ENCODE measurements around the gene FAM241A. TPM values are rescaled to one million over a fixed set of nuclear protein-coding genes. Genes with fewer than 3 reads are reported as not detected.

Gene FAM241A
- total and polyA plus RNA-seq, 2 donors (not counting 1 experiment from before 2014, with no cell fraction given) = 0.43 to 0.79 TPM

GRCh38 chr4:112210777-112211176 lies 65.5 kb downstream of the FAM241A start:
- Histone ChIP-seq H3K9ac (ENCODE audit: low read length) (no peak overlapping the region), H3K27me3 (replicated peaks in 1 of 4; ENCODE audit: control extremely low read depth in 1 of 4, control insufficient read depth in 3 of 4, insufficient read depth in 4 of 4, low read length in 3 of 4) (no peaks in the 10 kb centered on the region), H3K4me2 (replicated peaks; ENCODE audit: low read depth, low read length, poor library complexity, severe bottlenecking) (no peak overlapping the region), H3K4me3 (ENCODE audit: control extremely low read depth in 1 of 5, extremely low read depth in 1 of 5, insufficient read depth in 1 of 5, low read depth in 2 of 5, low read length in 4 of 5) (no peak overlapping the region), H3K79me2 (ENCODE audit: control insufficient read depth, insufficient read depth, low read length) (no peaks in the 10 kb centered on the region), H3K36me3 (replicated peaks in 1 of 2; ENCODE audit: control extremely low read depth in 1 of 2, control insufficient read depth in 1 of 2, extremely low read depth in 1 of 2, insufficient read depth in 2 of 2, low read length in 1 of 2) (no peaks in the 10 kb centered on the region), H3K9me3 (ENCODE audit: control extremely low read depth in 1 of 3, control insufficient read depth in 2 of 3, insufficient read depth in 1 of 3, low read length in 2 of 3) (no peaks in the 10 kb centered on the region), H2AFZ (ENCODE audit: insufficient read depth, low read depth, low read length, poor library complexity, severe bottlenecking) (no peak overlapping the region), H3K27ac (ENCODE audit: low read length in 2 of 2) (no peak overlapping the region), H4K20me1 (ENCODE audit: control insufficient read depth, insufficient read depth, low read length, poor library complexity, severe bottlenecking) (no peaks in the 10 kb centered on the region), H3K4me1 (ENCODE audit: control insufficient read depth in 2 of 2, insufficient read depth in 2 of 2, low read length in 2 of 2) (no peaks in the 10 kb centered on the region)
- ChIA-PET CTCF (interaction anchor here (0.7 to 9.2 kb wide), 2 partner anchors 24 to 310 kb away, joined by 3 to 105 read pairs; partner anchors contain the start of gene AP1AR), POLR2A (no interaction called here)
- 100% methylated on average over 1 of the region's 1 CpG for WGBS (ENCODE audit: insufficient coverage)
- no peaks in the 10 kb centered on the region for H3K27me3 Mint-ChIP-seq
- H3K27ac Mint-ChIP-seq = no peak overlapping the region
- ATAC-seq (ENCODE audit: low read depth) (no peak), DNase-seq (no peak)
- intact Hi-C loops (cut with micrococcal nuclease) = loop anchor here (10.0 kb wide), 1 partner anchor 554 kb away; no protein-coding TSS in a partner anchor
- TF ChIP-seq CTCF (IDR thresholded peaks at IDR 0.05) = no peak
- no peaks in the 10 kb centered on the region for H3K9me3 Mint-ChIP-seq (ENCODE audit: insufficient read depth)
- H3K4me3 Mint-ChIP-seq = no peak overlapping the region
- H3K4me1 Mint-ChIP-seq = no peaks in the 10 kb centered on the region

DNA sequence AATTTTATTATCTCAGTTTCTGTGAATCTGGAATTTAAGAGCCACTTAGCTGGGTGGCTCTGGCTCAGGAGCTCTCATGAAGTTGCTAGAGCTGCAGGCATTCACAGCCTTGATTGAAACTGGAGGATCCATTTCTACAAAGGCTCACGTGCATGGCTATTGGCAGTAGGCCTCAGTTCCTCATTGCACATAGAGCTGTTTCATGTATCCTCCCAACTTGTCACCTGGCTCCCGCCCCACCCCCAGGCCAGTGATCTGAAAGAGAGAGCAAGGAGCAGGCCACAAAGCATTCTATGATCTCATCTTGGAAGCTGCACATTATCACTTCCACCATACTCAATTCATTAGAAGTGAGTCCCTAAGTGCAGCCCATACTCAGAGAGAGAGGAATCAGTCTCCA lies 67.8 kb downstream of the FAM241A start:
- H3K9ac ChIP-seq (ENCODE audit: low read length) = no peak overlapping the region
- H3K27ac ChIP-seq (ENCODE audit: low read length in 2 of 2) = no peak overlapping the region
- H3K36me3 ChIP-seq (replicated peaks in 1 of 2; ENCODE audit: control extremely low read depth in 1 of 2, control insufficient read depth in 1 of 2, extremely low read depth in 1 of 2, insufficient read depth in 2 of 2, low read length in 1 of 2) = no peaks in the 10 kb centered on the region
- H3K79me2 ChIP-seq (ENCODE audit: control insufficient read depth, insufficient read depth, low read length) = no peaks in the 10 kb centered on the region
- WGBS (ENCODE audit: insufficient coverage) = 83% methylated on average over 2 of the region's 2 CpGs
- no peaks in the 10 kb centered on the region for H3K4me1 Mint-ChIP-seq
- intact Hi-C loops (cut with micrococcal nuclease) = loop anchor here (10.0 kb wide), 1 partner anchor 552 kb away; no protein-coding TSS in a partner anchor
- no peaks in the 10 kb centered on the region for H3K27me3 ChIP-seq (replicated peaks in 1 of 4; ENCODE audit: control extremely low read depth in 1 of 4, control insufficient read depth in 3 of 4, insufficient read depth in 4 of 4, low read length in 3 of 4)
- TF ChIP-seq EZH2 (IDR thresholded peaks at IDR 0.05; ENCODE audit: borderline replicate concordance, insufficient read depth, low read depth, low read length, poor library complexity, severe bottlenecking) (no peak), CTCF (IDR thresholded peaks at IDR 0.05) (no peak)
- no peak overlapping the region for H3K4me3 ChIP-seq (ENCODE audit: control extremely low read depth in 1 of 5, extremely low read depth in 1 of 5, insufficient read depth in 1 of 5, low read depth in 2 of 5, low read length in 4 of 5)
- no peaks in the 10 kb centered on the region for H3K9me3 ChIP-seq (ENCODE audit: control extremely low read depth in 1 of 3, control insufficient read depth in 2 of 3, insufficient read depth in 1 of 3, low read length in 2 of 3)
- ATAC-seq (ENCODE audit: low read depth) (no peak), DNase-seq (no peak)
- ChIA-PET CTCF (interaction anchor here (0.6 to 9.2 kb wide), 10 partner anchors 9 to 391 kb away, joined by 3 to 105 read pairs (median 4); partner anchors contain the start of gene AP1AR), POLR2A (no interaction called here)
- no peak overlapping the region for H3K4me3 Mint-ChIP-seq
- no peak overlapping the region for H2AFZ ChIP-seq (ENCODE audit: insufficient read depth, low read depth, low read length, poor library complexity, severe bottlenecking)
- H3K9me3 Mint-ChIP-seq (ENCODE audit: insufficient read depth) = no peaks in the 10 kb centered on the region
- no peak overlapping the region for H3K4me2 ChIP-seq (replicated peaks; ENCODE audit: low read depth, low read length, poor library complexity, severe bottlenecking)
- H3K4me1 ChIP-seq (ENCODE audit: control insufficient read depth in 2 of 2, insufficient read depth in 2 of 2, low read length in 2 of 2) = no peaks in the 10 kb centered on the region
- no peaks in the 10 kb centered on the region for H4K20me1 ChIP-seq (ENCODE audit: control insufficient read depth, insufficient read depth, low read length, poor library complexity, severe bottlenecking)
- no peaks in the 10 kb centered on the region for H3K27me3 Mint-ChIP-seq
- H3K27ac Mint-ChIP-seq = no peak overlapping the region

All from B cell (primary cell).